GM12873 (cell line): Measurements from ENCODE around the gene EFS.

Experiments
- CTCF ChIP-seq: IDR thresholded peaks from 2 replicates; pipeline ENCODE4 v1.5.1; 2012; ENCODE audit warnings: low read depth, mild to moderate bottlenecking, moderate library complexity, low read length, control low read depth; ENCODE audit not compliant: insufficient read depth; ENCODE audit errors: missing control alignments

Gene EFS

GRCh38 chr14:23319746-23320583 lies 45.0 kb downstream of the EFS start:
- no peak for TF ChIP-seq CTCF

- TF ChIP-seq CTCF: no peak
Measured at GRCh38 chr14:23316300-23316699, 48.7 kb downstream of the EFS start.

- no peak for TF ChIP-seq CTCF
Measured at GRCh38 chr14:23310546-23310945, 54.4 kb downstream of the EFS start.

- TF ChIP-seq CTCF: no peak
Measured at GRCh38 chr14:23308721-23309445, 56.1 kb downstream of the EFS start.

GRCh38 chr14:23307687-23308644 lies 57.0 kb downstream of the EFS start:
- no peak for TF ChIP-seq CTCF

GRCh38 chr14:23307146-23307530 lies 57.8 kb downstream of the EFS start:
- no peak for TF ChIP-seq CTCF
